H1 (cell line): ENCODE data around the gene MBOAT1. TPM values are rescaled to one million over a fixed set of nuclear protein-coding genes. Genes with fewer than 3 reads are reported as not detected.
"Not testable (repeated sequence)": the region's sequence is repeated elsewhere in the genome, so short reads cannot be mapped to it uniquely, and the experiment has no call there.

Experiments used
- CTCF ChIA-PET: fragments of 300-600 bp; sonication (Branson Sonifier 250); formaldehyde crosslinking; loops from one replicate; lab custom pipeline; 2021; ENCODE audit not compliant: partially characterized antibody; lab: Charles Lee
- POLR2A ChIA-PET: fragments of 300-600 bp; sonication (Branson Sonifier 250); formaldehyde crosslinking; loops from one replicate; lab custom pipeline; 2021; ENCODE audit warnings: inconsistent platforms; ENCODE audit not compliant: partially characterized antibody; lab: Charles Lee
- DNase-seq, 2 experiments: peaks; one replicate each; pipeline versions ENCODE4 v3.0.0 to v3.0.0-alpha.2; 2010 to 2022; ENCODE audit warnings: low spot score in 2 of 2, low read depth in 1 of 2, mixed read lengths in 1 of 2
- FAIRE-seq: peaks from 2 replicates; lab custom pipeline; 2011; peaks lifted over from hg19 to GRCh38; lab: Jason Lieb, UNC
- H2AFZ ChIP-seq: 2 replicates; pipeline ENCODE4 v1.8.1; 2012; ENCODE audit warnings: low read length, inconsistent platforms
- H2AK5ac ChIP-seq: 2 replicates; pipeline ENCODE4 v1.6.1; 2013; ENCODE audit warnings: low read depth, low read length
- H2BK120ac ChIP-seq: replicated peaks from 2 replicates; pipeline ENCODE3; 2013; ENCODE audit warnings: low read depth, low read length, inconsistent platforms
- H2BK12ac ChIP-seq: 2 replicates; pipeline ENCODE4 v1.6.1; 2013; ENCODE audit warnings: low read depth, low read length
- H2BK15ac ChIP-seq: 2 replicates; pipeline ENCODE4 v1.6.1; 2013; ENCODE audit warnings: low read length
- H2BK20ac ChIP-seq: 2 replicates; pipeline ENCODE4 v1.6.1; 2013; ENCODE audit warnings: low read length
- H2BK5ac ChIP-seq: 2 replicates; pipeline ENCODE4 v1.6.1; 2013; ENCODE audit warnings: low read depth, low read length
- H3K14ac ChIP-seq: 2 replicates; pipeline ENCODE4 v1.6.1; 2013; ENCODE audit warnings: inconsistent platforms; ENCODE audit not compliant: insufficient read length
- H3K18ac ChIP-seq: 2 replicates; pipeline ENCODE4 v1.6.1; 2013; ENCODE audit warnings: low read length; ENCODE audit errors: extremely low read depth
- H3K23ac ChIP-seq: 2 replicates; pipeline ENCODE4 v1.6.1; 2013; ENCODE audit warnings: inconsistent platforms; ENCODE audit not compliant: insufficient read length
- H3K23me2 ChIP-seq: 2 replicates; pipeline ENCODE4 v1.6.1; 2013; ENCODE audit warnings: low read depth, low read length
- H3K27ac ChIP-seq: 2 replicates; pipeline ENCODE4 v1.6.1; 2011; ENCODE audit warnings: low read depth, low read length, inconsistent platforms
- H3K27me3 ChIP-seq, 4 experiments: replicated peaks in 1 of 4; 1 replicate in 1 of 4; 2 replicates in 3 of 4; pipeline versions ENCODE4 v1.6.1 to v1.8.1; 2011 to 2013; ENCODE audit warnings: low read length in 3 of 4, mild to moderate bottlenecking in 3 of 4, inconsistent platforms in 2 of 4, mixed read lengths in 2 of 4, moderate library complexity in 1 of 4; ENCODE audit not compliant: control insufficient read depth in 3 of 4, insufficient read depth in 3 of 4; ENCODE audit errors: extremely low read depth in 1 of 4
- H3K36me3 ChIP-seq, 4 experiments: 2 replicates each; pipeline versions ENCODE4 v1.6.1 to v1.8.1; 2011 to 2013; ENCODE audit warnings: mild to moderate bottlenecking in 4 of 4, low read length in 3 of 4, moderate library complexity in 2 of 4, control low read depth in 1 of 4, inconsistent platforms in 1 of 4; ENCODE audit not compliant: insufficient read depth in 4 of 4, control insufficient read depth in 2 of 4
- H3K4ac ChIP-seq: replicated peaks from 2 replicates; pipeline ENCODE3; 2013; ENCODE audit warnings: low read length, low read depth, mixed read lengths, inconsistent platforms; ENCODE audit not compliant: insufficient read length
- H3K4me1 ChIP-seq, 4 experiments: replicated peaks in 1 of 4; 1 replicate in 1 of 4; 2 replicates in 3 of 4; pipeline versions ENCODE4 v1.6.1 to v1.8.1; 2011 to 2013; ENCODE audit warnings: low read length in 3 of 4, inconsistent platforms in 2 of 4, mixed read lengths in 1 of 4; ENCODE audit not compliant: insufficient read depth in 4 of 4, control insufficient read depth in 3 of 4
- H3K4me2 ChIP-seq, 2 experiments: 2 replicates each; pipeline versions ENCODE4 v1.6.1 to v1.8.1; 2011 to 2013; ENCODE audit warnings: low read depth in 2 of 2, low read length in 2 of 2, control low read depth in 1 of 2, inconsistent platforms in 1 of 2, mild to moderate bottlenecking in 1 of 2; ENCODE audit not compliant: insufficient read depth in 1 of 2
- H3K4me3 ChIP-seq, 4 experiments: fragments of 200-600, 300-600 bp in 1 of 4; sonication (generic), shearing (Covaris generic), sonication (Bioruptor Twin) in 1 of 4; 2 replicates each; pipeline versions ENCODE4 v1.5.1 to v1.8.1; 2011 to 2016; ENCODE audit warnings: low read length in 4 of 4, low read depth in 3 of 4, control low read depth in 2 of 4, inconsistent platforms in 2 of 4, mild to moderate bottlenecking in 2 of 4, mixed read lengths in 1 of 4, moderate library complexity in 1 of 4; ENCODE audit not compliant: insufficient read depth in 2 of 4; ENCODE audit errors: extremely low read depth in 1 of 4
- H3K56ac ChIP-seq: replicated peaks from 2 replicates; pipeline ENCODE3; 2013; ENCODE audit warnings: low read depth, mild to moderate bottlenecking, mixed read lengths, low read length, inconsistent platforms; ENCODE audit not compliant: insufficient read length
- H3K79me1 ChIP-seq: 2 replicates; pipeline ENCODE4 v1.6.1; 2013; ENCODE audit warnings: low read depth, low read length, control low read depth
- H3K79me2 ChIP-seq, 2 experiments: 2 replicates each; pipeline versions ENCODE4 v1.6.1 to v1.8.1; 2012 to 2013; ENCODE audit warnings: low read length in 2 of 2, mild to moderate bottlenecking in 2 of 2, inconsistent platforms in 1 of 2; ENCODE audit not compliant: insufficient read depth in 2 of 2, control insufficient read depth in 1 of 2
- H3K9ac ChIP-seq, 4 experiments: replicated peaks in 1 of 4; 1 replicate in 1 of 4; 2 replicates in 3 of 4; pipeline versions ENCODE4 v1.6.1 to v1.8.1; 2011 to 2013; ENCODE audit warnings: low read depth in 3 of 4, low read length in 3 of 4, control low read depth in 2 of 4, mild to moderate bottlenecking in 2 of 4, moderate library complexity in 2 of 4, inconsistent platforms in 1 of 4; ENCODE audit errors: extremely low read depth in 1 of 4
- H3K9me3 ChIP-seq, 2 experiments: 2 replicates each; pipeline versions ENCODE4 v1.6.1 to v1.8.1; 2012 to 2013; ENCODE audit warnings: mild to moderate bottlenecking in 2 of 2, moderate library complexity in 2 of 2, control low read depth in 1 of 2, inconsistent platforms in 1 of 2, low read depth in 1 of 2, low read length in 1 of 2, mixed read lengths in 1 of 2; ENCODE audit not compliant: insufficient read depth in 2 of 2
- H4K20me1 ChIP-seq, 2 experiments: replicated peaks in 1 of 2; 2 replicates each; pipeline versions ENCODE3 to v1.8.1; 2011 to 2013; ENCODE audit warnings: inconsistent platforms in 2 of 2, low read length in 2 of 2, mild to moderate bottlenecking in 1 of 2; ENCODE audit not compliant: insufficient read depth in 2 of 2, control insufficient read depth in 1 of 2
- H4K5ac ChIP-seq: 2 replicates; pipeline ENCODE4 v1.6.1; 2013; ENCODE audit warnings: low read length, low read depth, mixed read lengths, inconsistent platforms; ENCODE audit not compliant: insufficient read length
- H4K8ac ChIP-seq: 2 replicates; pipeline ENCODE4 v1.8.0; 2013; ENCODE audit warnings: mild to moderate bottlenecking, moderate library complexity, low read length, inconsistent platforms; ENCODE audit not compliant: insufficient read depth; ENCODE audit errors: extremely low read depth
- H4K91ac ChIP-seq: replicated peaks from 2 replicates; pipeline ENCODE3; 2013; ENCODE audit warnings: low read length, mixed read lengths, inconsistent platforms; ENCODE audit not compliant: insufficient read length
- WGBS, 2 experiments: shearing (Covaris generic) in 1 of 2; methylation state at CpG; one replicate each; pipeline versions ENCODE4 v1.1.6 to v1.1.7; 2013 to 2015; ENCODE audit warnings: low lambda C conversion rate in 2 of 2, mixed read lengths in 2 of 2, inconsistent platforms in 1 of 2, low coverage in 1 of 2, missing lambda C conversion rate in 1 of 2; ENCODE audit not compliant: insufficient replicate concordance in 2 of 2, insufficient coverage in 1 of 2, insufficient read length in 1 of 2; ENCODE audit errors: extremely low coverage in 1 of 2, missing lambda C conversion rate in 1 of 2; 5-methylcytosine and 5-hydroxymethylcytosine counted together
- polyA plus RNA-seq, 7 experiments: library from polyadenylated mRNA; depleted of rRNA in 3 of 7; stranded (reverse) in 5 of 7; unstranded in 2 of 7; fragments of >200 nt in 5 of 7; fragments of 200-250 nt in 2 of 7; gene quantifications; 1 replicate in 5 of 7; 2 replicates in 1 of 7; 4 replicates in 1 of 7; pipeline versions ENCODE4 v1.2.1 to v1.2.3, GENCODE V29; 2011 to 2013; ENCODE audit warnings: missing spikeins in 2 of 7, mixed read lengths in 2 of 7
- total RNA-seq: library from RNA; stranded (reverse); fragmentation: NEBNext Ultra II Directional; extraction: Animal tissue kit (Norgen Biotek cat#: 25700); gene quantifications from 2 replicates; pipeline ENCODE4 v1.2.1, GENCODE V29; 2021

Gene MBOAT1
- total and polyA plus RNA-seq, 2 of the 8 experiments (the other 6 are each of a cell fraction or from before 2014, with no cell fraction given): 4.9 to 19.5 TPM

- H3K4me2 ChIP-seq, H2BK5ac ChIP-seq, H3K27ac ChIP-seq, FAIRE-seq, H2BK20ac ChIP-seq, H3K23ac ChIP-seq, H3K56ac ChIP-seq, H3K18ac ChIP-seq, H2AFZ ChIP-seq, H3K23me2 ChIP-seq, H3K4ac ChIP-seq, H2BK120ac ChIP-seq, DNase-seq, H3K36me3 ChIP-seq, H3K27me3 ChIP-seq, H4K5ac ChIP-seq, POLR2A ChIA-PET, H2BK12ac ChIP-seq, H3K9ac ChIP-seq, H2BK15ac ChIP-seq, H3K79me1 ChIP-seq, H3K14ac ChIP-seq, H3K4me1 ChIP-seq, H3K9me3 ChIP-seq, H4K8ac ChIP-seq, H3K79me2 ChIP-seq, H4K91ac ChIP-seq, H3K4me3 ChIP-seq, H2AK5ac ChIP-seq, H4K20me1 ChIP-seq: not testable (repeated sequence)
- CTCF ChIA-PET: interaction anchor here (1.0 to 1.2 kb wide), 3 partner anchors 8 to 52 kb away, joined by 3 read pairs; no protein-coding TSS in a partner anchor
- 95% methylated on average over 4 of the region's 4 CpGs; no CpG with 5 or more reads in 1 of the 2 experiments for WGBS, 2 experiments
Observed at GRCh38 chr6:20179287-20180045, 32.8 kb downstream of the MBOAT1 start.
